Activated T-cell treated with anti-CD3 and anti-CD28 coated beads for 1 hour (primary cell): ENCODE results near the gene OLFM1.

Experiments
- DNase-seq: peaks from one replicate; pipeline ENCODE4 v3.0.0-alpha.2; 2020; ENCODE audit warnings: low read depth

Gene OLFM1

DNA sequence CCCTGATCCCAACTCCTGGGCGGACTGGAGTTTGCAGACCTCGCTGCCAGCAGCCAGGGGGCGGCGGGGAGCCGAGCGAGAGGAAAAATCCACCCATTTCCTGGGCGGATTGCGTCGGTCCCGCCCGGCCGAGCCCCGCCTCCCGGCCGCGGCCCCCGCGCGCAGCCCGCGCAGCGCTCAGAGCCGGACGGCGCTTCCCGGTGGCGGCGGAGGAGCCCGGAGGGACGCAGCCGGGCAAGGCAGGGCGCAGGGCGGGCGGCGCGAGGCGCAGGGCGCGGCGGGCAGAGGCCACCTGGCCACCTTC is at the start of gene OLFM1:
TSS of gene OLFM1 (plus strand) at position 180 of the 304 bp plus-strand sequence. CDS start 322 bp downstream, outside the sequence.
- no peak for DNase-seq

DNA sequence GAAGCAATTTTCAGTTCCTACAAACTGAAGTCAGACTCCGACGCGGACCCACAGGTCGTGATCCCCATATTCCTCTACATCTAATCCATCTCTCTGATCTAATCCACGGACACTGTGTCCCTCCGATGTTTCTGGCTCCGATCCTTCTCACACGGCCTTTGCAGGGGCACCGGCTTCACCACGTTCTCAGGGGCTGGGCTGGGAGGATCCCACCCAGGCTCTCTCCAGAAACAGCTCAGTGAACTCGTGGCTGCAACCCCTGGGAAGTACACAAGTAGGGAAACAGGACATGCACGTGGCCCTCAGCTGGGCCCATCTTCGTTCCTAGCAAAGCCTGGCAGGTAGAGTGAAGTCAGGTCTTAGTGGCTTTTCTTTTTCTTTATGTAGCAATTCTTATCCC is 49.1 kb upstream of the OLFM1 start:
- DNase-seq: no peak

- DNase-seq: no peak
Measured at GRCh38 chr9:135038826-135039225, 48.6 kb upstream of the OLFM1 start.

- DNase-seq: no peak
Measured at GRCh38 chr9:135039266-135039870, 48.1 kb upstream of the OLFM1 start.

DNA sequence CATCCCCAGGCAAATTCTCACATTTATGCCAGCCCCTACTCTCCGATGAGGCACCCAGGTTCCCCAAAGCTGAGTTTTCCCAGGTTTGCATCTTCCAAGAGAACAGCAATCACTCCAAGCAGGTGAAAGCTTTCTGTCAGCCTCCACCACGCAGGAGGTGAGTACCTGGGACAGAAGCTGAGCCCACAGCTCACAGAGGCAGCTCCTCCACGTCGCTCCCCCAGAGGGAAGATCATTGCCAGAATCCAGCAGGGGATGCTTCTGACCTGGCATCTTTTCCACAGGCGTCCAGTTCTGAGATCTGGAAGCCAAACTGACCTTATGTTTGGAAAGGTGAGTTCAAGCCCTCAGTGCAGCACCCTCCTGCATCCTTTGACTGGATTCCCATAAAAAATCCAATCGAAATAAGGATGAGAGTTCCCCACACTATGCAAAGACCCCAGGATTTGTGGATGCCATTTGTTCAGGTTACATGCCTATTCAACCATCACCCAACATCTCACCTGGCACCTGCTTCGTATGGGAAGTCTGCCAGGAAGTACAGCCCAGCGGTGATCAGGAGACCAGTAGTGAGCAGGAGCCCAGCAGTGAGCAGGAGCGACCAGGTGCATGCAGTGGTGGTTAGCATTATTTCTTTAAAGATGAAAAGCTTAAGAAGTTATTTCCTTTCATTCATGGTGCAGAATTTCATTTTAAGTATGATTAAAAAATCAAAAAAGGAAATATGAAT is 47.4 kb upstream of the OLFM1 start:
- no peak for DNase-seq

DNA sequence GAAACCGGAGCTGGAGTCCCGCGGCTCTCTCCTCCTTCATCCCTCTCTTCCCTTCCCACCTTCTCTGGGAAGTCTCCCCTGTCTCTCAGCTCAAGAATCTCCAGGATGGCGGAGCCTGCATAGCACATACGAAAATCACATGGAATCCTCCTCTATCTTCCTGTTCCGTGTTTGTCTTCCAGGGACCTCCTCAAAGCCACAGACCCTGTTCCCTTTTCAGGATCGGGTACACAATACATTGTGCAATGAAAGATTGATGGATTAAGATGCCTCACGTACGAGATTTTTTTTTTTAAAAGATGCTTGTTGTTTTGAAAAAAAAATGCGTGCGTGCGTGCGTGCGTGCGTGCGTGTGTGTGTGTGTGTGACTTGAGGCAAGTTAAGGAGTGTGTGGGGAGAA is 46.6 kb upstream of the OLFM1 start:
- no peak for DNase-seq

GRCh38 chr9:135043345-135043744 is 44.1 kb upstream of the OLFM1 start:
- no peak for DNase-seq

DNA sequence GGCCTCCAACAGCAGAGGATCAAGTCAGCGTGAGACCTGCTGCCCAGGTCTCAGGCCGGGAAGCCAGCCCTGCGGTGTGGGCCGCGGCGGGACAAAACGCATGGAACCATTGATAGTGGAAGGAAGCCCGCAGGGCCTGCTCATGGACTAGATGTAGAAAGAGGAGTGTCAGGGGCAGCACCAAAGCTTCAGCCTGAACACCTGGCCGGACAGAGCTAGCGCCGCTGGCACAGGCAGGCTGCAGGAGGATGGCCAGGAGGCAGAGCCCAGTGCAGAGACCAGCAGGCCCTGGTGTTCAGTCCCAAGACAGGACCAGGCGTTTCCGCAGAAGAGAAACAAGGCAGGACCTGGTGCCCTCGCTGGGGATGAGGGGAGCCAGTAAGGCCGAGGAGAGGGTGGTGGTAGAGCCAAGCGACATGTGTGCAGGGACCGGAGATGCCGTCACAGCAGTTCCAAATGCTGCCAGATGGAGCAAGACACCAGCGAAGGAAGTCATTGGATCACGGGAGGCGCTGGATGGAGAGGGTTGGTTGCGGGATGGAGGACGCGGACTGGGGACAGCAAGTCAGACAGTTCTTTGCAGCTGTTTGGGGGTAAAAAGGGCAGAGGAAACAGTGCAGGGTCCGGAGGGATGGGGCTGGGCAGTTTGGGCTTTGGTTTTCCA is 42.1 kb upstream of the OLFM1 start:
- no peak for DNase-seq

GRCh38 chr9:135045928-135046738 is 41.3 kb upstream of the OLFM1 start:
- no peak for DNase-seq

DNA sequence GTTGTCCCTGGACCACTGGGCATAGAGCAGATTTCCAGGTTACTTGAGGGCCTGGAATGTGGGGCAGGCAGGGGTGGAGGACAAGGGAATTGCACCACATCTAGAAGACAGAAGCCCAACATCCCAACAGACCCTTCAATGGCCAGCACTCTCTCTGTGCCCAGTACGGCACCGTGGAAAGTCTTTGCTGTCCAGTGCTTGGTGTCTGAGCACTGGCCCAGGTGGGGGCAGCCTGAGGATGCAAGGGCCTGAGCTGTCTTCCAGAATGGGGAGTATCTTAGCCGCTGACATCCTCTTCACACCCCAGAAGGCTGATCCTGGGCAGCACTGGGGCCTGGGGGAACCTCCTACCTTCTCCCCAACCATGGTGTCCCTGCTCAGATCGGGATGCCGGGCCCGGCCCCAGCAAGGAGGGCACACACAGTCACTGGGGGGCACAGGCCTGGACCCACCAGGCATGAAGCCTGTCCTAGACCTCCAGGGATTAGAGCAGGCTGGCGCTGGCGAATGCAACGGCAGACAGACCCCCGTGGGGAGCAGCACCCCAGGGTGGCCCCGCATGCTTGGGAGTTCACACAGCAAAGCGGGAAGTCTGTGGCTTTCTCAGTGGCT is 40.6 kb upstream of the OLFM1 start:
- no peak for DNase-seq

DNA sequence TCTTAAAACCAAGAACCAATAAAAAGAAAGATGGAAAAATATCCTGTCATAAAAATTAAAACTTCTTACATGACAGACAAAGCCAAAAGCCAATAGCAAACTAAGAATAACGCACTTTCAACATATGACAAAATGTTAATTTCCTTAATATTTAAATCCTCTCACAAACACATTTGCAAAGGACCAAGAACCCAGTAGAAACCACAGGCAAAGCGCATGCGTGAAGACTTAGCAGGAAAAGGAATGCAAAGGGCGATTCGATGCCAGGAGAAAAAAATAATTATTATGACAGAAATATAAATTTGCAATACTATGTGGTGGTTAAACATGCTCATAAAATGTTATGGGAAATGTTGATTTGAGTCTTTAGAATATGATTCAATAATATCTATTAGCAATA is 39.9 kb upstream of the OLFM1 start:
- no peak for DNase-seq

DNA sequence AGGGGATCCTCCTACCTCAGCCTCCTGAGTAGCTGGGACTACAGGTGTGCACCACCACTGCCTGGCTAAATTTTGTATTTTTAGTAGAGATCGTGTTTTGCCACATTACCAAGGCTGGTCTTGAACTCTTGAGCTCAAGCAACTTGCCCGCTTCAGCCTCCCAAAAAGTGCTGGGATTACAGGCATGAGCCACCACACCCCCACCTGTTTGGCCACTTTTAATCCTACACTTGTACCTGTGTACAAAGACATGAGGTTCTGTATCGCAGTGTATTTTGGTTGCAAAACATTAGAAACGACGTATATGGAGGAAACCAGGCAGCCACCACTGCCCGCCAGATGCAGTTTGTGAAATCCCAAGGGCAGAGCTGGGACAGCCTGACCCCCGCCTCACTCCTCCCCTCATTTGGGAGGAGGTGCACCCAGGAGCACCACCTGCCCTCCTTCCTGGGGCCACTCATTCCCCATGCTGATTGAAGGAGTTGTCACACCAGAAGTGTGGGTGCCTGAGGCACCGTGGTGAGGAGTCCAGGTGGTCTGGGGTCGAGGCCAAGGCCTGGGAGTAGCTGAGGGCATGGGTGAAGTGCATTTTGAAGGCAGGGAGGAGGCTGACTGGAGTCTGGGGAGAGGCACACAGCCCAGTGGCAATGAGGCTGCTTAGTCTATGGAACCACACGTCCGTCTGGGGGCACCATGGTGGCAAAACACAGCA is 39.3 kb upstream of the OLFM1 start:
- no peak for DNase-seq

- no peak for DNase-seq
Measured at GRCh38 chr9:135048758-135049444, 38.6 kb upstream of the OLFM1 start.

DNA sequence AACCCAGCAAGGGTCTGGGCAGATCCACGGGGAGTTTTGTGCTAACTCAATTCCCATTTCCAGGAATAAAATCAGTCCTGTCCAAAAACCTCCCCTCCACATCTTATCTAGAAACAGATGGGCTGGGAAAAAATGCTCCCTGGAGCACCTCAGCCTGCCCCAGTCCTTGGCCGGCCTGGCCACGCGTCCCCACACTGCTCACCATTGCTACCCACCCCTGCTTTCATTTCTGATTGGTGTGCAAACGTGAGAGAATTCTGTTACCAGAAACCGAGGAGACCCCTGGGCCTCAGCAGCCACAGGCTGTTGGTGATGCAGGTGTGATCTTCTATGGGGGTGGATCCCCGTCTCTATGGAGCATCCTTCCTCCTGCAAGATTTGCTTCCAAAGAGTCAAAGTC is 38.0 kb upstream of the OLFM1 start:
- no peak for DNase-seq

DNA sequence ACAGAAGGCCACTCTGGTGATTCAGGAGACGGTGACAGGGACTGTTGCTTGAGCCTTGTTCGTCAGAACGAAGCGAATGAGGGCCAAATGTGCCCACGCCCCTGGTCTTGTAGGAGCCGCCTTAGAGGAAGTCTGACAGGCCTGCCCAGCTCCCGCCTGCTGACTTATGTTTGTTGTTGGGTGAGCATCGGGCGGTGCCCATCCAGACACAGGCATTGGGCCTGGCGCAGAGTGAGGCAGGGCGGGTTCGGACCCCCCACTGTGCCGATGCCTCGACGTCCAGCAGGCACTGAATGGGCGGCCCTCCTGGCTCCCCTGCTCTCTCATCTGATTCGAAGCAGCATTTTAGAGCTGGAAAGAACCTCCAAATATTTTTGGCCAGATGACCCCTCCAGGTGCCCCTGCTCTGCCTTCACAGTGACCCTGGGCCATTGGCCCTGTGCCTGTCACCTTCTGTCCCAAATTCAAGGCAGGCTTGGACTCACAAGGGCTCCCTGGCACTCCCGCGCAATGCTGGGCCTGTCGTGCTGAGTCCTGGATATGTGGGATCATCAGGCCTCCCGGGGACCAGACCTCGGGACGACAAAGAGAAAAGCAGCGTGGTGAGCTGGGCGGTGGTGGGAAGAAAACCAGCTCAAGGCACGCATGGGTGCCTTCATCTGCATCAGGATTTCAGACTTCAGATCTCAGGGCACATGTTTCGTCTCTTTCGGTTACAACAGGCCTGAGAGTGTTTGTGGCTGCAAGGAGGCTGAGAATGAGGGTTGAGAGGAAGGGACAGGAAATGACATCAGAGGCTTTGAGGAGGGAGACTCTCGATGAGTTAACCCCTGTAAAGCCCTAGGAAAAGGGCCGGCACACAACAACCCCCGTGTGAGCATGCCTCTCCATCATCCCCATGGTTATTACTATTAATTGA is 37.1 kb upstream of the OLFM1 start:
- no peak for DNase-seq

DNA sequence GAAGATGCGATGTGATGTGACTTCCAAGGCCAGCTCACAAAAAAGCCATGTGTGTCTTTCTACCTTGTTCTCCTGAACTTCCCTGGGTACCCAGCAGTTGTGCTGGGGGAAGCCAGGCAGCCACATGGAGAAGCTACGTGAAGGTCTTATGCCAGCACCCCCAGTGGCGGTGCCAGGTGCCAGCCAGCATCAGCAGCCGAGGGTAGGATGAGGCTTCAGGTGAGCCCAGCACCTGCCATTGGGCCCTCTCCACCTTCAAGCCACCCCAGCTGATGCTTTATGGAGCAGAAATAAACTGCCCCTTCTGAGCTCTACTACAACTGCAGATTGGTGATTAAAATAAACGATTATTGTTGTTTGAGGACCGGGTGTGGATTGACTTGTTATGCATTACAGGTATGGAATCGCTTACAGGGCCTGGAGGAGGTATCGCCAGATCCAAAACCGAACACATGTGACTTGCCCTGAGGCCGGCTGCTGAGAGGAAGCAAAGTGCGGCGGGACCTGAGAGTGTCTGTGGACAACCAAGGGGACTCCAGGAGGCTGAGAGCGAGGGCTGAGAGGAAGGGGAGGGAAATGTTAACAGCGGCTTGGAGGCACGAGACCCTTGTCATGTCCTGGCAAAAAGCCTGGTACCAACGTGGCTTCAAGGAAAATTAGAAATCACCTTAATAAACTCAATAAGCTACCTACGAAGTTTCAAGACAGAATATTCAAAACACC is 36.0 kb upstream of the OLFM1 start:
- no peak for DNase-seq

DNA sequence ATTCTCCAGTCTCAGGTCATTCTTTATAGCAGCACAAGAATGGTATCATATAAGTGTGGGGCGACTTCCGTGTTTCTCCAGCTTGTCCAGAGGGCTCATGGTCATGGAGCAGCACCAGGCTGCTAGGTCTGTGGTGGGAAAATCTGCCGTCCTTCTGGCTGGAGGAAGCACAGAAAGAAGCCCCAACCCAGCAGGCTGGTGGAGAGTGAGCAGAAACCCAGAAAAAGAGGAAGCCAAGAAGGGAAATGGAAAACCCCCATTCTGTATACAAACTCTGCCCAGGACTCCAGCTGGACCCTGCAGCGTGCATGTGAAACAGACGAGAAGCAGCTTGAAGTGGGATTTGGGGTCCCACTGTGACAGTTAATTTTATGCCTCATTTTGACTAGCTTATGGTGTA is 34.3 kb upstream of the OLFM1 start:
- no peak for DNase-seq

DNA sequence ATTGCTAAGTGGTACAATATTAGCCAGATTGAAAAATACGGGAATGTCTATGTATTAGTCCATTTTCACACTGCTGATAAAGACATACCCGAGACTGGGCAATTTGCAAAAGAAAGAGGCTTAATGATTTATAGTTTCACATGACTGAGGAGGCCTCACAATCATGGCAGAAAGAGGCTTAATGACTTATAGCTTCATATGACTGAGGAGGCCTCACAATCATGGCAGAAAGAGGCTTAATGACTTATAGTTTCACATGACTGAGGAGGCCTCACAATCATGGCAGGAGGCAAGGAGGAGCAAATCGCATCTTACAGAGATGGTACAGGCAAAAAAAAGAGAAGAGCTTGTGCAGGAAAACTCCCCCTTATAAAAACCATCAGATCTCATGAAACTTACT is 32.3 kb upstream of the OLFM1 start:
- no peak for DNase-seq

- no peak for DNase-seq
Measured at GRCh38 chr9:135056541-135056940, 30.9 kb upstream of the OLFM1 start.
